HS-27A (cell line): Measurements from ENCODE around the gene WNT7B.

Experiments
- DNase-seq: peaks from one replicate; pipeline ENCODE4 v3.0.0-alpha.2; 2012; ENCODE audit warnings: low read depth, missing footprints

WNT7B gene

GRCh38 chr22:45927059-45927458, 49.9 kb downstream of the WNT7B start:
- no peak for DNase-seq

GRCh38 chr22:45926433-45926832, 50.5 kb downstream of the WNT7B start:
- no peak for DNase-seq

- DNase-seq: no peak
These were observed 51.1 kb downstream of the WNT7B start for GRCh38 chr22:45925811-45926351.

- no peak for DNase-seq
These were observed 53.1 kb downstream of the WNT7B start for GRCh38 chr22:45923835-45924234.

GRCh38 chr22:45923212-45923611, 53.8 kb downstream of the WNT7B start:
- DNase-seq: no peak

- DNase-seq: no peak
These were observed 54.3 kb downstream of the WNT7B start for GRCh38 chr22:45922661-45923060.

- no peak for DNase-seq
These were observed 54.7 kb downstream of the WNT7B start for GRCh38 chr22:45922256-45922655.

GRCh38 chr22:45919504-45920286, 57.3 kb downstream of the WNT7B start:
- no peak for DNase-seq

- peak; percentile 31 for DNase-seq
These were observed 58.2 kb downstream of the WNT7B start for GRCh38 chr22:45918459-45919370.

- DNase-seq: no peak
These were observed 59.1 kb downstream of the WNT7B start for GRCh38 chr22:45917700-45918458.

- DNase-seq: no peak
These were observed 59.8 kb downstream of the WNT7B start for GRCh38 chr22:45917146-45917545.

GRCh38 chr22:45916515-45916914, 60.4 kb downstream of the WNT7B start:
- DNase-seq: no peak

- DNase-seq: no peak
These were observed 61.1 kb downstream of the WNT7B start for GRCh38 chr22:45915841-45916240.

- DNase-seq: no peak
These were observed 61.8 kb downstream of the WNT7B start for GRCh38 chr22:45915151-45915550.

GRCh38 chr22:45914309-45914708, 62.7 kb downstream of the WNT7B start:
- DNase-seq: no peak

GRCh38 chr22:45912910-45913309, 64.1 kb downstream of the WNT7B start:
- DNase-seq: no peak

GRCh38 chr22:45911601-45912271, 65.2 kb downstream of the WNT7B start:
- DNase-seq: no peak

GRCh38 chr22:45910928-45911467, 66.0 kb downstream of the WNT7B start:
- no peak for DNase-seq

- DNase-seq: no peak
These were observed 68.0 kb downstream of the WNT7B start for GRCh38 chr22:45908961-45909360.

GRCh38 chr22:45907996-45908395, 69.0 kb downstream of the WNT7B start:
- DNase-seq: no peak

GRCh38 chr22:45907378-45907777, 69.6 kb downstream of the WNT7B start:
- no peak for DNase-seq
